Astrocyte of the cerebellum (primary cell): Measurements from ENCODE around the gene XIRP2.

Experiments used
- DNase-seq: peaks from one replicate; pipeline ENCODE4 v3.0.0-alpha.2; 2011; ENCODE audit warnings: low read depth
- H3K4me3 ChIP-seq: 2 replicates; pipeline ENCODE4 v1.5.1; 2011; ENCODE audit warnings: mild to moderate bottlenecking, low read depth, low read length, moderate library complexity
- CTCF ChIP-seq: IDR thresholded peaks from 2 replicates; pipeline ENCODE4 v1.5.1; 2012; ENCODE audit warnings: low read length, low read depth, moderate library complexity, mild to moderate bottlenecking; ENCODE audit errors: missing control alignments
- in situ Hi-C: cut with HindIII; loops from 2 replicates; pipeline ENCODE4 v1.10.0; 2017; ENCODE audit warnings: low sequenced_read_pairs

The XIRP2 gene

DNA sequence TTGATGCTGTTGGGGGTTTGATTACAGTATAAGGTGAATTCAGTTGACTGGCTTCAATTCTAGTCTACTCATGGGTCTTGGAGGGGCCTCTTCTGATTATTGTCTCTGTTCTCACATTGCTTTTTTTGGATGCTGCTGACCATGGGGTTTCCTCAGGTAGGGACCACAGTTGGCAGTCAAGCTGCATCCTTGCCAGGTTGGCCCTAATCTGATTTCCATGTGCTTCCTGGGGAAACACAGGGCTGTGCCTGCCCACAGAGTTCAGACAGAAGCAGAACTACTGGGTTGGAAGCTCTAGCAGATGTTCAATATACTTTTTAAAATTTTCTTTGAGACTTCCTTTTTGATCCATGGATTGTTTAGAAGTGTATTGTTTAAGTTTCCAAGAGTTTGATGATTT lies 227.3 kb downstream of the XIRP2 start:
- TF ChIP-seq CTCF: no peak
- no peak for DNase-seq
- no peak overlapping the region for H3K4me3 ChIP-seq
- in situ Hi-C loops: no loop called here

DNA sequence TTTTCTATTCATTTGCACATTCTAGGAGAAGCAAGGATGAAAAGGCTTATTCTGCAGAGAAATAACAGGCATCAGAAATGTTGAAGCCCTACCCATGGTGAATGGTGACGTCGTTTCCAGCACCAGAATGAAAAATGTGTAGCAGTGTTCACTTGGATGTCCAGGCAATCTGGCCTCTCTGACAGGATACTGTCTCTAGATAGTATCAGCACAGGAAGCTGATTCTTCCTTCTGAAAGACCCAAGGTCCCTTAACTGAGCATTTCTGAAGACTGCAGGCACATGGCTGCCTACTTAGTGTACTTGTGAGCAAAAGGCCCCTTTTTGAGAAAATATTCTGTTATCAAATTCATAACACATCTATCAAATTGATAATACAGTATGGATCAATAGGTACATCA lies 234.1 kb downstream of the XIRP2 start:
- no peak for DNase-seq
- H3K4me3 ChIP-seq: no peak overlapping the region
- TF ChIP-seq CTCF: no peak
- in situ Hi-C loops: no loop called here

- TF ChIP-seq CTCF: no peak
- no peak for DNase-seq
- in situ Hi-C loops: no loop called here
- no peak overlapping the region for H3K4me3 ChIP-seq
Measured at GRCh38 chr2:167126165-167126564, 237.9 kb downstream of the XIRP2 start.

DNA sequence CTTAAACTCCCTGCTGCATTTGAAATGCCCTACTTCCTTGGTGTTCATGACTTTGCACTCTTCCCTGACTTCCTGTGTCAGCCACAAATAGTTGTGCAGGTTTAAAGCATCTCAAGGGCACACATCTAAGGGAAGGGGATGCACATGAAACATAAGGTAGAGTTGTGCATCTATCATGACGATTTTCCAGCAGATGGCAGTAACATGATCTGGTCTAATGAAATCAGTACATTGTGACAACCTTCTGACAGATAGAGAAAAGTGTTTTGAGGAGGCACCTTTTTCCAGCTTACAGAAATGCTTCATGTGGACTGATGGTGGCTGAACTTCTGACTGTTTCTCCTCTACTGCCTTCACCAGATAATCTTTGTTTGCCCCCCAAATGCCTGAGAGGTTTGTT lies 238.9 kb downstream of the XIRP2 start:
- TF ChIP-seq CTCF: peak; percentile 27
- H3K4me3 ChIP-seq: no peak overlapping the region
- in situ Hi-C loops: no loop called here
- DNase-seq: no peak

DNA sequence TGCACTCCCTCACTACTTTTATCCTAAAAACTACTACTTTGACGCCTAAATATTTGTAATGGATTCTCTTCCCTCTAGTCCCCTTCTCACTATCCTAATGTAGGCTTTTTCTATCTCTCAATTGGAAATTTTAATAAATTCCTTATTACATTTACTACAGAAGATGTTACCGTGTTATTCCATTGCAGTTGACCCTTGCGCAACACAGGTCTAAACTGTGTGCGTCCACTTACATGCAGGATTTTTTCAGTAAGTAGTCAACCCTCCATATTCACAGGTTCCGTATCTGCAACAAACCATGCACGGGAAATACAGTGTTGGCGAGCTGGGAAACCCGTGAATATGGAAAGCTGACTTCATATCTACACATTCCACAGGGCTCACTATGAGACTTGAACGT lies 239.8 kb downstream of the XIRP2 start:
- TF ChIP-seq CTCF: no peak
- DNase-seq: no peak
- in situ Hi-C loops: no loop called here
- H3K4me3 ChIP-seq: no peak overlapping the region

DNA sequence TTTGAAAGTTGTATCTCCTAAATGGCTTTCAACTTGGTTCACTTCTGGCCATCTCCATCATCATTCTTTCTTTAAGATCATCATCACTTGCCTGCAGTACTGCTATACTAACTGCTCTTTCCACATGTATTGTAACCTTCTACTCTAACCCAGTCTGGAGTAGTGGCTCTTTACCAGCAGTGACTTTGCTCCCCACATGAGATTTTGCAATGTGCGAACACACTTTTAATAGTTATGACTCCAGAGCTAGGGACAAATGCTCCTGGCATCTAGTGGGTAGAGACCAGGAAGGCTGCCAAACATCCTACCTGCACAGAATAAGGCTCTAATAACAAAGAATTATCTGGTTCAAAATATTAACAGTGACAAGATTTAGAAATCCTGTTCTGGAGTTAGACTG lies 243.8 kb downstream of the XIRP2 start:
- in situ Hi-C loops: no loop called here
- DNase-seq: no peak
- no peak overlapping the region for H3K4me3 ChIP-seq
- no peak for TF ChIP-seq CTCF

DNA sequence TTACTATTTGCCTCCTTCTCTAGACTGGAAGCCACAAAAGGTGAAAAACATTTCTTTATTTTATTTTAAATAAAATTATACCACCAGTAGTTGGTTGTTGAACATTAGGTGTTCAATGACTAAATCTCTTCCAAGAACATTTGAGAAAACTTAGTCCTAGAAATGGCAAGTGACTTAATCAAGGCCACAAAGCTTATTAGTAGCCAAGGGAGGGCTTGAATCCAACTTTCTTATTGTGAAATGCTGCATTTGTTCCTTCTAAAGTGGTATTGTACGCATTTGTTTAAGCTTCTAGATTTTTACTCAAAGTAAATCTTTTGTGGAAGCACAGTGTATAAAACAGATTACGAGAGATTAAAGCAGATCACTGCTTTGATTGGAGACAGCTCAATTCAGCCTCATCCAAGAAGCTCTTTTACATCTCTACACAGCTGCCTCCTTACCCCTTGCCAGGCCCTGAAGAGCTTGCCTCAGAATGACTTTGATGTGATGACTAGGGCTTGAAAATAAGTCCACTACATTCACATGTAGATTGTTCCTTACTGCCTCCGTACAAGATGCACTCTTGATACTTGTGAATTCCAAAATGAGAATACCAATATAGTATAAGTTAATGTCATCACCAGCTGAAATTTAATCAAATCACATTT lies 244.8 kb downstream of the XIRP2 start:
- in situ Hi-C loops: no loop called here
- DNase-seq: no peak
- TF ChIP-seq CTCF: no peak
- no peak overlapping the region for H3K4me3 ChIP-seq
